HepG2 (cell line): ENCODE results near the gene DCUN1D3. TPM values are rescaled to one million over a fixed set of nuclear protein-coding genes. Genes with fewer than 3 reads are reported as not detected.

ENCODE experiments used
- ATAC-seq: fragments of 200-7000 bp; cut with Tn5 transposase; 3 replicates; pipeline ENCODE4 v1.9.1; 2020; ENCODE audit warnings: mild to moderate bottlenecking, moderate library complexity
- BruUV-seq: library from RNA; stranded (reverse); fragments of 400-500 nt; replicated peaks from 2 replicates; lab custom pipeline; 2021; lab: Mats Ljungman, UMichigan
- CTCF ChIA-PET: fragments of 300-600 bp; formaldehyde crosslinking; extraction: SDS; loops from one replicate; lab custom pipeline; 2021; ENCODE audit warnings: low total read pairs, inconsistent platforms, low intra/inter-chr PET ratio; lab: Yijun Ruan, JAX
- POLR2A ChIA-PET: fragments of 350-600 bp; sonication (Branson Sonifier 250); formaldehyde crosslinking; loops from one replicate; lab custom pipeline; 2020; ENCODE audit warnings: antibody characterized with exemption, inconsistent platforms; lab: Yijun Ruan, JAX
- DNase-seq: peaks from one replicate; pipeline ENCODE4 v3.0.0-alpha.2; 2015; ENCODE audit warnings: low spot score
- FAIRE-seq: peaks from 3 replicates; lab custom pipeline; 2011; peaks lifted over from hg19 to GRCh38; lab: Jason Lieb, UNC
- H2AFZ ChIP-seq: one replicate; pipeline ENCODE4 v1.6.1; 2011; ENCODE audit warnings: low read length, inconsistent platforms
- H3K27ac ChIP-seq: fragments of 300-600 bp; 3 replicates; pipeline ENCODE4 v1.8.0; 2011; ENCODE audit warnings: mixed run types, mild to moderate bottlenecking, mixed read lengths, low read length, inconsistent platforms; ENCODE audit not compliant: insufficient read depth; ENCODE audit errors: extremely low read length
- H3K27me3 ChIP-seq, 2 experiments: fragments of 200-600 bp in 1 of 2; 2 replicates in 1 of 2; 3 replicates in 1 of 2; pipeline versions ENCODE4 v1.6.0 to v1.8.0; 2011; ENCODE audit warnings: low read length in 2 of 2, mild to moderate bottlenecking in 2 of 2, moderate library complexity in 2 of 2, inconsistent platforms in 1 of 2; ENCODE audit not compliant: insufficient read depth in 2 of 2, control insufficient read depth in 1 of 2
- H3K36me3 ChIP-seq, 2 experiments: fragments of 200-600 bp in 1 of 2; replicated peaks in 1 of 2; 2 replicates in 1 of 2; 3 replicates in 1 of 2; pipeline versions ENCODE4 v1.5.1 to v1.8.0; 2011; ENCODE audit warnings: low read length in 2 of 2, inconsistent platforms in 1 of 2; ENCODE audit not compliant: insufficient read depth in 2 of 2, control insufficient read depth in 1 of 2
- H3K4me1 ChIP-seq: 2 replicates; pipeline ENCODE4 v1.5.1; 2012; ENCODE audit warnings: low read length, inconsistent platforms; ENCODE audit not compliant: insufficient read depth
- H3K4me2 ChIP-seq: 2 replicates; pipeline ENCODE4 v1.6.0; 2011; ENCODE audit warnings: low read depth, low read length, inconsistent platforms
- H3K4me3 ChIP-seq, 3 experiments: fragments of 200-600 bp in 1 of 3; sonication (generic), shearing (Covaris generic) in 1 of 3; replicated peaks in 1 of 3; 2 replicates each; pipeline ENCODE4 v1.5.1; 2011 to 2016; ENCODE audit warnings: low read length in 3 of 3, inconsistent platforms in 2 of 3, low read depth in 2 of 3, mild to moderate bottlenecking in 2 of 3, control low read depth in 1 of 3, mixed read lengths in 1 of 3; ENCODE audit not compliant: insufficient read depth in 1 of 3
- H3K79me2 ChIP-seq: one replicate; pipeline ENCODE4 v1.6.1; 2011; ENCODE audit warnings: low read length, inconsistent platforms; ENCODE audit not compliant: insufficient read depth
- H3K9ac ChIP-seq: 2 replicates; pipeline ENCODE4 v1.6.0; 2011; ENCODE audit warnings: mild to moderate bottlenecking, low read depth, low read length, inconsistent platforms; ENCODE audit not compliant: insufficient read depth
- H3K9me3 ChIP-seq: 2 replicates; pipeline ENCODE4 v1.5.1; 2012; ENCODE audit warnings: mild to moderate bottlenecking, low read length
- H4K20me1 ChIP-seq: 2 replicates; pipeline ENCODE4 v1.6.0; 2011; ENCODE audit warnings: inconsistent platforms, mild to moderate bottlenecking, low read length, moderate library complexity; ENCODE audit not compliant: insufficient read depth
- E2F1 ChIP-seq: sonication (generic); formaldehyde crosslinking; IDR thresholded peaks from 2 replicates; pipeline ENCODE4 v1.5.0; 2020; ENCODE audit warnings: missing genetic modification reagents
- GABPA ChIP-seq, 2 experiments: IDR thresholded peaks; 2 replicates each; pipeline ENCODE4 v1.6.1; 2011 to 2016; ENCODE audit warnings: low read depth in 2 of 2, low read length in 1 of 2, missing biosample characterization in 1 of 2, missing genetic modification characterization in 1 of 2
- IRF1 ChIP-seq: sonication (generic); formaldehyde crosslinking; IDR thresholded peaks from 2 replicates; pipeline ENCODE4 v1.4.0; 2020; ENCODE audit warnings: low read depth, mild to moderate bottlenecking, missing genetic modification reagents
- JUNB ChIP-seq: sonication (generic); formaldehyde crosslinking; IDR thresholded peaks from 2 replicates; pipeline ENCODE4 v1.8.0; 2022; ENCODE audit warnings: missing genetic modification reagents, mild to moderate bottlenecking, borderline replicate concordance
- NFKB2 ChIP-seq: sonication (generic); formaldehyde crosslinking; IDR thresholded peaks from 2 replicates; pipeline ENCODE4 v1.4.0; 2020; ENCODE audit warnings: missing genetic modification reagents, borderline replicate concordance
- NKX3-1 ChIP-seq: sonication (generic); formaldehyde crosslinking; IDR thresholded peaks from 2 replicates; pipeline ENCODE4 v1.5.0; 2020; ENCODE audit warnings: missing genetic modification reagents
- RFX5 ChIP-seq: IDR thresholded peaks from 2 replicates; pipeline ENCODE4 v1.6.1; 2011; ENCODE audit warnings: low read depth, low read length, improper control_type of control experiment
- SALL1 ChIP-seq: sonication (generic); formaldehyde crosslinking; IDR thresholded peaks from 2 replicates; pipeline ENCODE4 v1.8.0; 2022; ENCODE audit warnings: mild to moderate bottlenecking, missing genetic modification reagents
- SCMH1 ChIP-seq: sonication (generic); formaldehyde crosslinking; IDR thresholded peaks from 2 replicates; pipeline ENCODE4 v1.9.0; 2021; ENCODE audit warnings: missing genetic modification reagents, mild to moderate bottlenecking, borderline replicate concordance
- SMARCC2 ChIP-seq: fragments of 450-650 bp; IDR thresholded peaks from 2 replicates; pipeline ENCODE4 v1.6.1; 2017; ENCODE audit warnings: antibody characterized with exemption, mild to moderate bottlenecking
- ZFP91 ChIP-seq: sonication (generic); formaldehyde crosslinking; IDR thresholded peaks from 2 replicates; pipeline ENCODE4 v1.9.0; 2022; ENCODE audit warnings: missing genetic modification reagents, mild to moderate bottlenecking, borderline replicate concordance
- ZMYM3 ChIP-seq: sonication (generic); formaldehyde crosslinking; IDR thresholded peaks from 2 replicates; pipeline ENCODE4 v1.5.1; 2020; ENCODE audit warnings: mild to moderate bottlenecking, missing genetic modification reagents
- ZNF24 ChIP-seq: fragments of 450-650 bp; IDR thresholded peaks from 2 replicates; pipeline ENCODE4 v1.6.1; 2017; ENCODE audit warnings: antibody characterized with exemption, mild to moderate bottlenecking
- ZNF605 ChIP-seq: sonication (generic); formaldehyde crosslinking; IDR thresholded peaks from 2 replicates; pipeline ENCODE4 v1.8.0; 2022; ENCODE audit warnings: mild to moderate bottlenecking, missing genetic modification reagents
- WGBS: methylation state at CpG from one replicate; pipeline ENCODE4 v1.1.6; 2017; ENCODE audit warnings: low lambda C conversion rate; 5-methylcytosine and 5-hydroxymethylcytosine counted together
- in situ Hi-C: cut with HindIII; loops from 2 replicates; pipeline ENCODE4 v1.10.0; 2017; ENCODE audit warnings: low pct_unique_long_range_greater_than_20kb; ENCODE audit not compliant: extremely low pct_ligation_motif_present
- intact Hi-C: fragments of 100-400 bp; cut with micrococcal nuclease; formaldehyde crosslinking; loops from one replicate; pipeline ENCODE4 v1.10.0; 2022; ENCODE audit not compliant: unreplicated experiment
- polyA plus RNA-seq, 8 experiments: library from polyadenylated mRNA; depleted of rRNA in 3 of 8; stranded (reverse) in 7 of 8; unstranded in 1 of 8; fragments of >200 nt; fragmentation: Illumina TruSeq in 4 of 8; extraction: Trizol in 4 of 8; gene quantifications; 2 replicates each; pipeline versions ENCODE4 v1.2.1 to v1.2.3, GENCODE V29; 2011 to 2016; ENCODE audit warnings: low read depth in 4 of 8, missing spikeins in 1 of 8, mixed read lengths in 1 of 8; ENCODE audit not compliant: insufficient read depth in 1 of 8
- total RNA-seq, 5 experiments: library from RNA; depleted of rRNA; stranded (reverse); fragments of >200 nt; fragmentation: Illumina TruSeq; extraction: Trizol; gene quantifications; 2 replicates each; pipeline ENCODE4 v1.2.3, GENCODE V29; 2016; ENCODE audit warnings: low read depth in 1 of 5
- TF ChIP-seq, protein P1 (sequence below): sonication (generic); formaldehyde crosslinking; IDR thresholded peaks from 2 replicates; pipeline ENCODE4 v1.8.0; 2022; ENCODE audit warnings: mild to moderate bottlenecking, missing genetic modification reagents

Gene DCUN1D3
- total and polyA plus RNA-seq, 2 of the 13 experiments (the other 11 are each of a cell fraction or from before 2014, with no cell fraction given), result 5.0 to 19.3 TPM

- TF ChIP-seq, protein P1, sequence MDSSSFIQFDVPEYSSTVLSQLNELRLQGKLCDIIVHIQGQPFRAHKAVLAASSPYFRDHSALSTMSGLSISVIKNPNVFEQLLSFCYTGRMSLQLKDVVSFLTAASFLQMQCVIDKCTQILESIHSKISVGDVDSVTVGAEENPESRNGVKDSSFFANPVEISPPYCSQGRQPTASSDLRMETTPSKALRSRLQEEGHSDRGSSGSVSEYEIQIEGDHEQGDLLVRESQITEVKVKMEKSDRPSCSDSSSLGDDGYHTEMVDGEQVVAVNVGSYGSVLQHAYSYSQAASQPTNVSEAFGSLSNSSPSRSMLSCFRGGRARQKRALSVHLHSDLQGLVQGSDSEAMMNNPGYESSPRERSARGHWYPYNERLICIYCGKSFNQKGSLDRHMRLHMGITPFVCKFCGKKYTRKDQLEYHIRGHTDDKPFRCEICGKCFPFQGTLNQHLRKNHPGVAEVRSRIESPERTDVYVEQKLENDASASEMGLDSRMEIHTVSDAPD (CRISPR knock-in tag), result no peak
- no peak; the same call in 1 of the 2 replicates for TF ChIP-seq ZFP91 (CRISPR knock-in tag)
- no peak for TF ChIP-seq SMARCC2
- no peak for TF ChIP-seq RFX5
- no peak for TF ChIP-seq E2F1 (CRISPR knock-in tag)
Measured at GRCh38 chr16:20899477-20900298, 470 bp downstream of the DCUN1D3 start (continued).

DNA sequence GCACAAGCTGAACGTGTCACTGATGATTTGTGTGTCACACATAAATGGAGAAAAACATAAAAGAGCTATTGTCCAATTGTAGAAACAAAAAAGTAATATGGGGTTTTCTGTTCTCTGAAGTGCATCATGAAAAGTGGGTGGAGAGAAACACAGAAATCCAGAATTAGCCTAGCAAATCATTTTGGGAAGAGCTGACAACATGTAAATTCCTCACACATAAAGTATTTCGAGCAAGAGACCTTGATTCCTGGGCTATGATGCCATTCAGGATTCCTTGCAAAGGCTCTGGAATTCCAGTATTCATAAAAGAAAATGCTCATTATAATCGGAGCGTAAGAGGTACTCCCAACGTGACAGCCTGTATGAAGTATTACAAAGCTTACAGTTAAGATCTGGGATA lies 1.1 kb downstream of the DCUN1D3 start:
- BruUV-seq, result TSS peak; percentile 53
- POLR2A ChIA-PET, result interaction anchor here (1.6 to 3.4 kb wide), 10 partner anchors 8 to 93 kb away, joined by 6 to 20 read pairs (median 12); partner anchors contain the start of genes ERI2 and REXO5
- H3K4me2 ChIP-seq, result peak overlapping the region; percentile 77
- H3K9ac ChIP-seq, result peak overlapping the region; percentile 95
- H3K4me1 ChIP-seq, result peaks cover 76% of the 10 kb centered on the region
- CTCF ChIA-PET, result no interaction called here
- ATAC-seq (no peak), FAIRE-seq (no peak), DNase-seq (peak; percentile 56)
- WGBS, result 20% methylated on average over 5 of the region's 5 CpGs
- peaks cover 86% of the 10 kb centered on the region for H3K79me2 ChIP-seq
- H3K27me3 ChIP-seq, result no peaks in the 10 kb centered on the region; a peak in 1 of 5 replicates
- intact Hi-C loops (loop anchor here (1.0 to 5.0 kb wide), 3 partner anchors 24 to 1442 kb away; no protein-coding TSS in a partner anchor), in situ Hi-C loops (no loop called here)
- peaks cover 9% of the 10 kb centered on the region; the same call in 1 of the 2 replicates for H4K20me1 ChIP-seq
- peaks cover 7 to 17% of the 10 kb centered on the region in 2 experiments for H3K36me3 ChIP-seq
- H2AFZ ChIP-seq, result no peak overlapping the region
- no peaks in the 10 kb centered on the region for H3K9me3 ChIP-seq
- peak overlapping the region; percentile 83 to 95 (median 87) for H3K4me3 ChIP-seq
- peak overlapping the region; percentile 94 for H3K27ac ChIP-seq
- TF ChIP-seq JUNB (CRISPR knock-in tag), result 0 out of 2 replicates have a peak, but pooled peaks have one; percentile 18
- TF ChIP-seq SCMH1 (CRISPR knock-in tag), result no peak
- no peak for TF ChIP-seq NKX3-1
- no peak for TF ChIP-seq ZNF605 (CRISPR knock-in tag)
- TF ChIP-seq GABPA (IDR thresholded peaks at IDR 0.05; ENCODE audit: low read depth, low read length), result no peak
- no peak for TF ChIP-seq GABPA (CRISPR knock-in tag; IDR thresholded peaks at IDR 0.05; ENCODE audit: low read depth)
- no peak for TF ChIP-seq ZMYM3 (CRISPR knock-in tag)
- no peak for TF ChIP-seq NFKB2 (CRISPR knock-in tag)
- no peak for TF ChIP-seq ZNF24
- TF ChIP-seq IRF1, result no peak
- no peak for TF ChIP-seq SALL1 (CRISPR knock-in tag)
